CD4-positive, CD25-positive, alpha-beta regulatory T cell (primary cell): ENCODE results near the gene YTHDF1. TPM values are rescaled to one million over a fixed set of nuclear protein-coding genes. Genes with fewer than 3 reads are reported as not detected.
"Not testable (repeated sequence)": the region's sequence is repeated elsewhere in the genome, so short reads cannot be mapped to it uniquely, and the experiment has no call there.

Source experiments
- ATAC-seq, 2 donors: fragments of 150-1000 bp; cut with Tn5 transposase; one replicate each; pipeline ENCODE4 v1.10.0; 2021; ENCODE audit warnings: low read depth in 2 of 2, moderate number of reproducible peaks in 2 of 2, moderate library complexity in 1 of 2
- DNase-seq, 3 donors: peaks; one replicate each; pipeline versions ENCODE4 v3.0.0 to v3.0.0-alpha.2; 2012 to 2022; ENCODE audit warnings: mixed read lengths in 1 of 3
- H3K27ac ChIP-seq: one replicate; pipeline ENCODE4 v1.7.0; 2013; ENCODE audit warnings: mild to moderate bottlenecking, low read length; ENCODE audit not compliant: insufficient read depth, poor library complexity, severe bottlenecking
- H3K27me3 ChIP-seq: one replicate; pipeline ENCODE4 v1.7.0; 2013; ENCODE audit warnings: low read length; ENCODE audit not compliant: control insufficient read depth, insufficient read depth
- H3K36me3 ChIP-seq: one replicate; pipeline ENCODE4 v1.7.0; 2013; ENCODE audit warnings: mild to moderate bottlenecking, low read length, moderate library complexity; ENCODE audit not compliant: control insufficient read depth, insufficient read depth
- H3K4me1 ChIP-seq: 2 replicates; pipeline ENCODE4 v1.7.0; 2013; ENCODE audit warnings: mild to moderate bottlenecking, low read length; ENCODE audit not compliant: insufficient read depth, control insufficient read depth, poor library complexity, severe bottlenecking
- H3K4me3 ChIP-seq: one replicate; pipeline ENCODE4 v1.7.0; 2013; ENCODE audit warnings: low read depth, mild to moderate bottlenecking, low read length, moderate library complexity
- H3K9me3 ChIP-seq, 2 experiments: 1 replicate in 1 of 2; 2 replicates in 1 of 2; pipeline ENCODE4 v1.7.0; 2013; ENCODE audit warnings: low read length in 2 of 2, mild to moderate bottlenecking in 1 of 2, moderate library complexity in 1 of 2; ENCODE audit not compliant: control insufficient read depth in 2 of 2
- H3K27ac Mint-ChIP-seq, 3 donors: one replicate each; pipeline ENCODE4 v1.8.0; 2020 to 2022; ENCODE audit warnings: mild to moderate bottlenecking in 3 of 3, mixed read lengths in 3 of 3, moderate library complexity in 2 of 3
- H3K27me3 Mint-ChIP-seq: one replicate; pipeline ENCODE4 v1.8.0; 2022; ENCODE audit warnings: mild to moderate bottlenecking, mixed read lengths
- H3K36me3 Mint-ChIP-seq: one replicate; pipeline ENCODE4 v1.8.0; 2020; ENCODE audit warnings: mixed read lengths
- H3K4me1 Mint-ChIP-seq, 4 donors: one replicate each; pipeline ENCODE4 v1.8.0; 2020 to 2022; ENCODE audit warnings: mixed read lengths in 4 of 4, mild to moderate bottlenecking in 1 of 4
- H3K4me3 Mint-ChIP-seq, 4 donors: one replicate each; pipeline ENCODE4 v1.8.0; 2020 to 2022; ENCODE audit warnings: mild to moderate bottlenecking in 4 of 4, mixed read lengths in 4 of 4, moderate library complexity in 3 of 4
- H3K9me3 Mint-ChIP-seq, 7 donors: one replicate each; pipeline ENCODE4 v1.8.0; 2020 to 2022; ENCODE audit warnings: mixed read lengths in 7 of 7, mild to moderate bottlenecking in 3 of 7, moderate library complexity in 2 of 7
- polyA plus RNA-seq, 4 donors: library from polyadenylated mRNA; unstranded; fragments of 300-500 nt; fragmentation: Illumina TruSeq; gene quantifications; one replicate each; pipeline ENCODE4 v1.2.3, GENCODE V29; 2021
- total RNA-seq: library from RNA; stranded (reverse); gene quantifications from one replicate; pipeline ENCODE4 v1.2.3, GENCODE V29; 2022

Gene YTHDF1
- total and polyA plus RNA-seq, 5 donors from 2014 or later: 28.5 to 38.4 (median 33.5) TPM

GRCh38 chr20:63223826-63224207 is 7.9 kb upstream of the YTHDF1 start:
- Histone ChIP-seq H3K36me3 (no peaks in the 10 kb centered on the region), H3K27me3 (no peaks in the 10 kb centered on the region), H3K27ac (no peak overlapping the region), H3K4me3 (no peak overlapping the region), H3K9me3 (no peaks in the 10 kb centered on the region), H3K4me1 (no peaks in the 10 kb centered on the region)
- Mint-ChIP-seq H3K27me3 (peaks cover 16% of the 10 kb centered on the region), H3K4me3 (no peak overlapping the region), H3K9me3 (no peaks in the 10 kb centered on the region), H3K4me1 (peaks cover 0 to 2% (median 0%) of the 10 kb centered on the region in 4 donors), H3K36me3 (no peaks in the 10 kb centered on the region), H3K27ac (no peak overlapping the region)
- no peak for ATAC-seq
- no peak for DNase-seq

GRCh38 chr20:63223121-63223825 is 7.3 kb upstream of the YTHDF1 start:
- Mint-ChIP-seq H3K4me1 (peaks cover 0 to 2% (median 0%) of the 10 kb centered on the region in 4 donors), H3K27ac (no peak overlapping the region), H3K9me3 (no peaks in the 10 kb centered on the region), H3K27me3 (peaks cover 16% of the 10 kb centered on the region), H3K36me3 (no peaks in the 10 kb centered on the region), H3K4me3 (peak overlapping the region in 1 of 4 donors; percentile 19)
- H3K36me3 ChIP-seq: no peaks in the 10 kb centered on the region
- DNase-seq: peak; percentile 21 to 47 (median 46)
- no peaks in the 10 kb centered on the region for H3K27me3 ChIP-seq
- H3K4me1 ChIP-seq: no peaks in the 10 kb centered on the region
- H3K9me3 ChIP-seq: no peaks in the 10 kb centered on the region
- no peak overlapping the region for H3K27ac ChIP-seq
- ATAC-seq: peak in 1 of 2 donors; percentile 45
- no peak overlapping the region for H3K4me3 ChIP-seq

- no peaks in the 10 kb centered on the region for H3K9me3 ChIP-seq
- Mint-ChIP-seq H3K9me3 (no peaks in the 10 kb centered on the region), H3K27ac (peak overlapping the region in 1 of 3 donors; percentile 26), H3K4me3 (peak overlapping the region in 1 of 4 donors; percentile 44), H3K4me1 (peaks cover 0 to 2% (median 0%) of the 10 kb centered on the region in 4 donors), H3K36me3 (no peaks in the 10 kb centered on the region), H3K27me3 (peaks cover 13% of the 10 kb centered on the region)
- no peak for DNase-seq
- no peaks in the 10 kb centered on the region for H3K4me1 ChIP-seq
- no peaks in the 10 kb centered on the region for H3K27me3 ChIP-seq
- H3K27ac ChIP-seq: no peak overlapping the region
- ATAC-seq: no peak
- H3K36me3 ChIP-seq: no peaks in the 10 kb centered on the region
- H3K4me3 ChIP-seq: no peak overlapping the region
Observed at GRCh38 chr20:63222541-63222940, 6.6 kb upstream of the YTHDF1 start.

GRCh38 chr20:63221400-63222053 is 5.6 kb upstream of the YTHDF1 start:
- not testable (repeated sequence) for H3K4me1 Mint-ChIP-seq, H3K4me3 ChIP-seq, H3K4me1 ChIP-seq, ATAC-seq, H3K9me3 ChIP-seq, H3K4me3 Mint-ChIP-seq, DNase-seq, H3K36me3 Mint-ChIP-seq, H3K27ac ChIP-seq, H3K27me3 ChIP-seq, H3K36me3 ChIP-seq, H3K9me3 Mint-ChIP-seq
- Mint-ChIP-seq H3K27me3 (peaks cover 13% of the 10 kb centered on the region), H3K27ac (peak overlapping the region in 1 of 3 donors; percentile 77)

GRCh38 chr20:63220696-63221399 is 4.9 kb upstream of the YTHDF1 start:
- no peak overlapping the region for H3K27ac ChIP-seq
- no peaks in the 10 kb centered on the region for H3K27me3 ChIP-seq
- H3K4me1 ChIP-seq: peaks cover 5% of the 10 kb centered on the region
- H3K36me3 Mint-ChIP-seq: no peaks in the 10 kb centered on the region
- DNase-seq: no peak
- H3K27me3 Mint-ChIP-seq: peaks cover 12% of the 10 kb centered on the region
- H3K9me3 Mint-ChIP-seq: no peaks in the 10 kb centered on the region
- no peaks in the 10 kb centered on the region for H3K36me3 ChIP-seq
- H3K4me3 Mint-ChIP-seq: peak overlapping the region in 1 of 4 donors; percentile 68
- ATAC-seq: no peak
- no peak overlapping the region for H3K4me3 ChIP-seq
- peak overlapping the region in 2 of 3 donors; percentile 58 to 77 for H3K27ac Mint-ChIP-seq
- H3K9me3 ChIP-seq: no peaks in the 10 kb centered on the region
- H3K4me1 Mint-ChIP-seq: peaks cover 0 to 9% (median under 1%) of the 10 kb centered on the region in 4 donors

- H3K4me1 ChIP-seq: peaks cover 10% of the 10 kb centered on the region
- Mint-ChIP-seq H3K27me3 (peaks cover 9% of the 10 kb centered on the region), H3K4me1 (peaks cover 0 to 13% (median 2%) of the 10 kb centered on the region in 4 donors), H3K36me3 (no peaks in the 10 kb centered on the region), H3K27ac (peak overlapping the region in 1 of 3 donors; percentile 58), H3K4me3 (peak overlapping the region in 1 of 4 donors; percentile 24), H3K9me3 (no peaks in the 10 kb centered on the region)
- no peak for DNase-seq
- H3K36me3 ChIP-seq: no peaks in the 10 kb centered on the region
- H3K4me3 ChIP-seq: no peak overlapping the region
- no peaks in the 10 kb centered on the region for H3K27me3 ChIP-seq
- H3K27ac ChIP-seq: no peak overlapping the region
- ATAC-seq: no peak
- no peaks in the 10 kb centered on the region for H3K9me3 ChIP-seq
Observed at GRCh38 chr20:63219866-63220521, 4.1 kb upstream of the YTHDF1 start.

- H3K4me1 Mint-ChIP-seq: peaks cover 2 to 18% (median 6%) of the 10 kb centered on the region in 4 donors
- Histone ChIP-seq H3K27me3 (no peaks in the 10 kb centered on the region), H3K36me3 (no peaks in the 10 kb centered on the region), H3K4me1 (peaks cover 15% of the 10 kb centered on the region), H3K9me3 (no peaks in the 10 kb centered on the region), H3K27ac (no peak overlapping the region), H3K4me3 (no peak overlapping the region)
- peaks cover under 1% of the 10 kb centered on the region for H3K36me3 Mint-ChIP-seq
- H3K4me3 Mint-ChIP-seq: peak overlapping the region in 1 of 4 donors; percentile 21
- ATAC-seq (no peak), DNase-seq (no peak)
- peaks cover 9% of the 10 kb centered on the region for H3K27me3 Mint-ChIP-seq
- no peak overlapping the region for H3K27ac Mint-ChIP-seq
- no peaks in the 10 kb centered on the region for H3K9me3 Mint-ChIP-seq
Observed at GRCh38 chr20:63219447-63219821, 3.5 kb upstream of the YTHDF1 start.
